GM20000 (cell line): ENCODE data around the gene TNF.

Source experiments
- DNase-seq: peaks from one replicate; pipeline ENCODE4 v3.0.0; 2012; ENCODE audit warnings: low spot score
- CTCF ChIP-seq: IDR thresholded peaks from 2 replicates; pipeline ENCODE4 v1.5.1; 2012; ENCODE audit warnings: mild to moderate bottlenecking, control low read depth; ENCODE audit errors: extremely low read depth, missing control alignments

TNF gene

GRCh38 chr6:31551371-31551770 is 24.0 kb upstream of the TNF start:
- TF ChIP-seq CTCF, result peak; percentile 88
- peak; percentile 71 for DNase-seq

DNA sequence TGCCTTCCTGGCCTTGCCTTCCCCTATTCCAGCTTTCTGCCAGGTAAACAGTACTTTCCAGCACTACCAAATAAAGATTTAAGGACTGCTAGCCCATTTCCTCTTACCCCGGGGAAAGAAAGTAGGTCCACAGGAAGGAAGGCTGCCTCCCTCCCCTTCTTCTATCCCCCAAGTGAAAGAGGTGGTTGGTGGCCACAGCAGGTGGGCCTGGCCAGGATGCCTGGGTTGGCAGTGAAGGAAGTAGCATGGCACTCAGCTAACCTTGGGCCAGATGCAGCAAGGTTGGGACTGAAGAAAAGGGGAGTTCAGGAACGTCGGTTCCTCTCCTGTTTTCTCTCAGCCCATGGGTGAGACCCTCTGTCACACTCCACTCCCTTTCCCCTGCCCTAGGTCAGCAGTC is 19.1 kb upstream of the TNF start:
- no peak for DNase-seq

GRCh38 chr6:31557443-31558317 is 17.7 kb upstream of the TNF start:
- no peak for TF ChIP-seq CTCF
- DNase-seq, result no peak

More for the DNA sequence above, 19.1 kb upstream of the TNF start:
- TF ChIP-seq CTCF, result no peak

GRCh38 chr6:31558318-31558625 is 17.1 kb upstream of the TNF start:
- DNase-seq, result no peak
- no peak for TF ChIP-seq CTCF

DNA sequence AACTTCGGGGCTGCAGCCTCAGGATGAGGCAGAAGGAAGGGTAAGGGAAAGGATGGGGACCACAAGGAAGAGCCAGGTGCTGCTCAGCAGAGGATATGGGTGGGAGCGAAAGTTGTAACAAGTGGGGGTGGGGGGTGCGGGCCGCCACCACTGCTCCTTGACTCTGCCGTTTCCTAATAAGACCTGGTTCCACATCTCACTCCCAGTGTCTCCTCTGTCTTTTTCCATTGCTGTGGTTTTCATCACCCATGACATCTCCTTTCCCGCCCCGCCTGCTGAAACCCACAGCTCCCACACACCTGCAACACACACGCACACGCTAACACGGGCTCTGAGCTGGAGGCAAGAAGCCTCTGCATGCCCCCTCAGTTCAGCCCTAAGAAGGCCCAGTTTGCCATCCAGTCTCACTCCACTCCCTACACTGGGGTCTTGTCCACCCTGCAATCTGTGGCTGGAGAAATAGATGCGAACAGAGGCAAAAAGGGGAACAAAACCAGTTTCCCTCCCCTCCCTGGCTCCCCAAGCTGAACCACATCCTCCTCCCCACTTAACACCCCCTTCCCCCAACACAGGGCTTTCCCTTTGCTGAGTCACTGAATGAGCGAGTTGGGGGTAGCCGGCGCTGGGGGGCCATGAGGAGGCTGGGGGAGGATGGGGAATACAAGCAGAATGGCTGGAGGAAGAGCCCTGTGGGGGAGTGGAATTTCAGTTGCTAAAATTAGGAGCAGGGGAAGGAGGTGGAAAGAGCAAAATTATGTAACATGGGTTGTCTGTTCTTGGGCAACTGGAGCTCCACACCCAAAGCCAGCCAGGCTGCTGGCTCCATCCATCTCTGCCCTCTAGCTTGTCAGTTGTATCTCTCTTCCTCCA is 16.5 kb upstream of the TNF start:
- no peak for TF ChIP-seq CTCF
- peak; percentile 77 for DNase-seq

GRCh38 chr6:31559606-31559957 is 15.8 kb upstream of the TNF start:
- TF ChIP-seq CTCF, result no peak
- no peak for DNase-seq
